ENCODE results near the gene EPB41L4B. TPM values are rescaled to one million over a fixed set of nuclear protein-coding genes. Genes with fewer than 3 reads are reported as not detected.

Gene EPB41L4B
- total and polyA plus RNA-seq, 2 of the 13 experiments (the other 11 are each of a cell fraction or from before 2014, with no cell fraction given), result 17.6 to 22.1 TPM

DNA sequence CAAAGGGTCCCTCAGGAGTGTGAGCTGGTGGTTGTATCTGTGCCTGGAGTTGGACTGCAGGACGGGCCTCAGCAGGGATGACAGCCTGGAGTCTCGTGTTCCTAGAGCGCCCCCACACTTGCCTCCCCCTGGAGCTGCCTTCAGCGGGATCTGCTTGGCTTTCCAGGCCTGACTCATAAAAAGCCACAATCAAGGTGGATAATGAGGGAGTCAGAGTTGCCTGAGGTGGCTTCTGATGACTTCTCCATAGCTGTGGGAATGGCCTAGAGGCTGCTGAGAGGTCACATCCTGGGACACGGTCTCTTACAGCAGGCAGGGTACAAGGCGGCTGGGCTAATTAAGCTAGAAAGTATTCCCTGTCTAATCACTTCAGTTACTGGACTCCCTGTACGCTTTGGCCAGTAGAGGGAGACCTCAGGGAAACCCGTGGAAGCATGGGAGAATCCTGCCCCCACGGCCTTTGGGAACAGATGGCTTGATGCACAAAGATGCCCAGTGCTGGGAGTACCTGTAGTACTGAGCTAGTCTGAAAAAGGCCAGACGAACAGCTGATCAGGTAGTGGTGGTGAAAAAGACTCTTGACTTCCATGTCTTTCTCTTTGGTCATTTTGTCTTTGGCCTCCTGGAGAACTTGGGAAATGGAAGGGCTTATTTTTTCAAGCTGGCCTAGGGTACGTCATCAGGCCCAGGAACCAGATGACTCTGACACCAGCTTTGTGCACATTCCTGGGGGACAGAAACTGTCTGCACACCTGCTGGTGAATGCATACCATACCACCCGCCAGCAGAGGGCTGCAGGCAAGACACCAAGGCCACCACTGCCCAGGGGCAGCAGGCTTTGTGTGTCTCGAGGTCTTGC lies 137.7 kb downstream of the EPB41L4B start (continued):
- TF ChIP-seq, protein P1, sequence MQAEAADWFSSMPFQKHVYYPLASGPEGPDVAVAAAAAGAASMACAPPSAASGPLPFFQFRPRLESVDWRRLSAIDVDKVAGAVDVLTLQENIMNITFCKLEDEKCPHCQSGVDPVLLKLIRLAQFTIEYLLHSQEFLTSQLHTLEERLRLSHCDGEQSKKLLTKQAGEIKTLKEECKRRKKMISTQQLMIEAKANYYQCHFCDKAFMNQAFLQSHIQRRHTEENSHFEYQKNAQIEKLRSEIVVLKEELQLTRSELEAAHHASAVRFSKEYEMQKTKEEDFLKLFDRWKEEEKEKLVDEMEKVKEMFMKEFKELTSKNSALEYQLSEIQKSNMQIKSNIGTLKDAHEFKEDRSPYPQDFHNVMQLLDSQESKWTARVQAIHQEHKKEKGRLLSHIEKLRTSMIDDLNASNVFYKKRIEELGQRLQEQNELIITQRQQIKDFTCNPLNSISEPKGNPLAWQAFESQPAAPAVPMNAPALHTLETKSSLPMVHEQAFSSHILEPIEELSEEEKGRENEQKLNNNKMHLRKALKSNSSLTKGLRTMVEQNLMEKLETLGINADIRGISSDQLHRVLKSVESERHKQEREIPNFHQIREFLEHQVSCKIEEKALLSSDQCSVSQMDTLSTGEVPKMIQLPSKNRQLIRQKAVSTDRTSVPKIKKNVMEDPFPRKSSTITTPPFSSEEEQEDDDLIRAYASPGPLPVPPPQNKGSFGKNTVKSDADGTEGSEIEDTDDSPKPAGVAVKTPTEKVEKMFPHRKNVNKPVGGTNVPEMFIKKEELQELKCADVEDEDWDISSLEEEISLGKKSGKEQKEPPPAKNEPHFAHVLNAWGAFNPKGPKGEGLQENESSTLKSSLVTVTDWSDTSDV (CRISPR knock-in tag; IDR thresholded peaks at IDR 0.05), result no peak
- TF ChIP-seq, protein P2, sequence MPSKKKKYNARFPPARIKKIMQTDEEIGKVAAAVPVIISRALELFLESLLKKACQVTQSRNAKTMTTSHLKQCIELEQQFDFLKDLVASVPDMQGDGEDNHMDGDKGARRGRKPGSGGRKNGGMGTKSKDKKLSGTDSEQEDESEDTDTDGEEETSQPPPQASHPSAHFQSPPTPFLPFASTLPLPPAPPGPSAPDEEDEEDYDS (CRISPR knock-in tag; IDR thresholded peaks at IDR 0.05), result peak; percentile 38; the same call in 1 of the 2 replicates
- TF ChIP-seq, protein P3, sequence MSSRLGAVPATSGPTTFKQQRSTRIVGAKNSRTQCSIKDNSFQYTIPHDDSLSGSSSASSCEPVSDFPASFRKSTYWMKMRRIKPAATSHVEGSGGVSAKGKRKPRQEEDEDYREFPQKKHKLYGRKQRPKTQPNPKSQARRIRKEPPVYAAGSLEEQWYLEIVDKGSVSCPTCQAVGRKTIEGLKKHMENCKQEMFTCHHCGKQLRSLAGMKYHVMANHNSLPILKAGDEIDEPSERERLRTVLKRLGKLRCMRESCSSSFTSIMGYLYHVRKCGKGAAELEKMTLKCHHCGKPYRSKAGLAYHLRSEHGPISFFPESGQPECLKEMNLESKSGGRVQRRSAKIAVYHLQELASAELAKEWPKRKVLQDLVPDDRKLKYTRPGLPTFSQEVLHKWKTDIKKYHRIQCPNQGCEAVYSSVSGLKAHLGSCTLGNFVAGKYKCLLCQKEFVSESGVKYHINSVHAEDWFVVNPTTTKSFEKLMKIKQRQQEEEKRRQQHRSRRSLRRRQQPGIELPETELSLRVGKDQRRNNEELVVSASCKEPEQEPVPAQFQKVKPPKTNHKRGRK (CRISPR knock-in tag; IDR thresholded peaks at IDR 0.05), result 0 out of 2 replicates have a peak, but pooled peaks have one; percentile 46
- TF ChIP-seq MXI1 (IDR thresholded peaks at IDR 0.05; ENCODE audit: borderline replicate concordance, low read depth, low read length) (peak; percentile 44; the same call in 1 of the 3 replicates), SAFB2 (CRISPR knock-in tag; IDR thresholded peaks at IDR 0.05; ENCODE audit: borderline replicate concordance, low read depth) (no peak), ZNF230 (CRISPR knock-in tag; IDR thresholded peaks at IDR 0.05) (peak; percentile 35; the same call in 1 of the 2 replicates), MIXL1 (CRISPR knock-in tag; IDR thresholded peaks at IDR 0.05) (peak; percentile 69; the same call in 1 of the 2 replicates), ZBTB38 (CRISPR knock-in tag; IDR thresholded peaks at IDR 0.05) (0 out of 2 replicates have a peak, but pooled peaks have one; percentile 4), HDAC1 (CRISPR knock-in tag; IDR thresholded peaks at IDR 0.05) (peak; percentile 69), ZNF205 (CRISPR knock-in tag; IDR thresholded peaks at IDR 0.05) (no peak; the same call in 1 of the 2 replicates), DNMT1 (CRISPR knock-in tag; IDR thresholded peaks at IDR 0.05) (no peak), ASH2L (IDR thresholded peaks at IDR 0.05; ENCODE audit: insufficient read length, low read depth, low read length) (peak; percentile 56), YEATS2 (CRISPR knock-in tag; IDR thresholded peaks at IDR 0.05; ENCODE audit: borderline replicate concordance) (0 out of 2 replicates have a peak, but pooled peaks have one; percentile 24), RARG (CRISPR knock-in tag; IDR thresholded peaks at IDR 0.05; ENCODE audit: low read depth) (no peak), MYNN (CRISPR knock-in tag; IDR thresholded peaks at IDR 0.05; ENCODE audit: low read depth) (0 out of 2 replicates have a peak, but pooled peaks have one; percentile 19), PPARG (CRISPR knock-in tag; conservative IDR thresholded peaks at IDR 0.05) (0 out of 2 replicates have a peak, but pooled peaks have one; percentile 5)
- TF ChIP-seq, protein P4, sequence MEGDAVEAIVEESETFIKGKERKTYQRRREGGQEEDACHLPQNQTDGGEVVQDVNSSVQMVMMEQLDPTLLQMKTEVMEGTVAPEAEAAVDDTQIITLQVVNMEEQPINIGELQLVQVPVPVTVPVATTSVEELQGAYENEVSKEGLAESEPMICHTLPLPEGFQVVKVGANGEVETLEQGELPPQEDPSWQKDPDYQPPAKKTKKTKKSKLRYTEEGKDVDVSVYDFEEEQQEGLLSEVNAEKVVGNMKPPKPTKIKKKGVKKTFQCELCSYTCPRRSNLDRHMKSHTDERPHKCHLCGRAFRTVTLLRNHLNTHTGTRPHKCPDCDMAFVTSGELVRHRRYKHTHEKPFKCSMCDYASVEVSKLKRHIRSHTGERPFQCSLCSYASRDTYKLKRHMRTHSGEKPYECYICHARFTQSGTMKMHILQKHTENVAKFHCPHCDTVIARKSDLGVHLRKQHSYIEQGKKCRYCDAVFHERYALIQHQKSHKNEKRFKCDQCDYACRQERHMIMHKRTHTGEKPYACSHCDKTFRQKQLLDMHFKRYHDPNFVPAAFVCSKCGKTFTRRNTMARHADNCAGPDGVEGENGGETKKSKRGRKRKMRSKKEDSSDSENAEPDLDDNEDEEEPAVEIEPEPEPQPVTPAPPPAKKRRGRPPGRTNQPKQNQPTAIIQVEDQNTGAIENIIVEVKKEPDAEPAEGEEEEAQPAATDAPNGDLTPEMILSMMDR (CRISPR knock-in tag; IDR thresholded peaks at IDR 0.05), result peak; percentile 78
- TF ChIP-seq, protein P5, sequence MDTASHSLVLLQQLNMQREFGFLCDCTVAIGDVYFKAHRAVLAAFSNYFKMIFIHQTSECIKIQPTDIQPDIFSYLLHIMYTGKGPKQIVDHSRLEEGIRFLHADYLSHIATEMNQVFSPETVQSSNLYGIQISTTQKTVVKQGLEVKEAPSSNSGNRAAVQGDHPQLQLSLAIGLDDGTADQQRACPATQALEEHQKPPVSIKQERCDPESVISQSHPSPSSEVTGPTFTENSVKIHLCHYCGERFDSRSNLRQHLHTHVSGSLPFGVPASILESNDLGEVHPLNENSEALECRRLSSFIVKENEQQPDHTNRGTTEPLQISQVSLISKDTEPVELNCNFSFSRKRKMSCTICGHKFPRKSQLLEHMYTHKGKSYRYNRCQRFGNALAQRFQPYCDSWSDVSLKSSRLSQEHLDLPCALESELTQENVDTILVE (CRISPR knock-in tag; IDR thresholded peaks at IDR 0.05), result 0 out of 2 replicates have a peak, but pooled peaks have one; percentile 17
- TF ChIP-seq, protein P6, sequence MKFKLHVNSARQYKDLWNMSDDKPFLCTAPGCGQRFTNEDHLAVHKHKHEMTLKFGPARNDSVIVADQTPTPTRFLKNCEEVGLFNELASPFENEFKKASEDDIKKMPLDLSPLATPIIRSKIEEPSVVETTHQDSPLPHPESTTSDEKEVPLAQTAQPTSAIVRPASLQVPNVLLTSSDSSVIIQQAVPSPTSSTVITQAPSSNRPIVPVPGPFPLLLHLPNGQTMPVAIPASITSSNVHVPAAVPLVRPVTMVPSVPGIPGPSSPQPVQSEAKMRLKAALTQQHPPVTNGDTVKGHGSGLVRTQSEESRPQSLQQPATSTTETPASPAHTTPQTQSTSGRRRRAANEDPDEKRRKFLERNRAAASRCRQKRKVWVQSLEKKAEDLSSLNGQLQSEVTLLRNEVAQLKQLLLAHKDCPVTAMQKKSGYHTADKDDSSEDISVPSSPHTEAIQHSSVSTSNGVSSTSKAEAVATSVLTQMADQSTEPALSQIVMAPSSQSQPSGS (CRISPR knock-in tag; IDR thresholded peaks at IDR 0.05), result peak; percentile 80

Data from HepG2 (cell line).